Measurements from ENCODE around the gene MRM2.

GRCh38 chr7:2247141-2247995, 5.4 kb upstream of the MRM2 start:
- TF ChIP-seq RBBP5 (conservative IDR thresholded peaks at IDR 0.05) (no peak), CEBPZ (IDR thresholded peaks at IDR 0.05; ENCODE audit: low read depth, low read length) (no peak), PAX8 (IDR thresholded peaks at IDR 0.05) (no peak), REST (IDR thresholded peaks at IDR 0.05; ENCODE audit: low read depth, low read length) (no peak), EP300 (IDR thresholded peaks at IDR 0.05; ENCODE audit: borderline replicate concordance in 1 of 2, control insufficient read depth in 1 of 2, low read depth in 2 of 2, low read length in 2 of 2) (no peak), USF1 (IDR thresholded peaks at IDR 0.05; ENCODE audit: borderline replicate concordance, extremely low read length, insufficient read depth, low read depth, low read length) (no peak), MAX (IDR thresholded peaks at IDR 0.05; ENCODE audit: low read depth, low read length) (no peak), NFIC (IDR thresholded peaks at IDR 0.05; ENCODE audit: low read depth, low read length) (no peak), SPI1 (IDR thresholded peaks at IDR 0.05; ENCODE audit: borderline replicate concordance, insufficient read depth, low read depth, low read length) (no peak), ZSCAN29 (IDR thresholded peaks at IDR 0.05) (no peak)
